HEK293 (cell line): ENCODE results near the gene EIF2AK2.

Source experiments
- CTCF ChIA-PET: fragments of 350-600 bp; formaldehyde crosslinking; extraction: SDS; loops from one replicate; lab custom pipeline; 2021; ENCODE audit warnings: antibody characterized with exemption; lab: Yijun Ruan, JAX
- POLR2A ChIA-PET: fragments of 300-600 bp; formaldehyde crosslinking; extraction: SDS; loops from one replicate; lab custom pipeline; 2020; ENCODE audit warnings: antibody characterized with exemption, inconsistent platforms; lab: Yijun Ruan, JAX
- H3K27ac ChIP-seq: fragments of 200-500 bp; sonication (Bioruptor generic); 2 replicates; pipeline ENCODE4 v1.5.1; 2014; ENCODE audit warnings: low read depth, low read length, control low read depth, inconsistent platforms; ENCODE audit errors: extremely low read depth
- H3K36me3 ChIP-seq, 2 experiments: fragments of 200-500 bp in 1 of 2; sonication (Bioruptor generic) in 1 of 2; 1 replicate in 1 of 2; 2 replicates in 1 of 2; pipeline ENCODE4 v1.5.1; 2014 to 2017; ENCODE audit warnings: inconsistent platforms in 2 of 2, low read length in 2 of 2; ENCODE audit not compliant: control insufficient read depth in 2 of 2, insufficient read depth in 1 of 2
- H3K4me1 ChIP-seq: fragments of 200-500 bp; sonication (Bioruptor generic); 2 replicates; pipeline ENCODE4 v1.5.1; 2014; ENCODE audit warnings: mild to moderate bottlenecking, low read length, inconsistent platforms; ENCODE audit not compliant: control insufficient read depth, insufficient read depth
- H3K4me3 ChIP-seq: 2 replicates; pipeline ENCODE4 v1.5.1; 2011; ENCODE audit warnings: low read depth, mild to moderate bottlenecking, control low read depth, low read length, moderate library complexity
- H3K9me3 ChIP-seq: fragments of 200-500 bp; sonication (Bioruptor generic); 2 replicates; pipeline ENCODE4 v1.5.1; 2014; ENCODE audit warnings: low read depth, low read length, inconsistent platforms; ENCODE audit not compliant: control insufficient read depth, insufficient read depth
- HOXC10 ChIP-seq: sonication (generic); formaldehyde crosslinking; IDR thresholded peaks from 2 replicates; pipeline ENCODE4 v1.8.1; 2023; ENCODE audit warnings: mild to moderate bottlenecking, missing genetic modification reagents
- KLF9 ChIP-seq: fragments of 450-650 bp; formaldehyde crosslinking; IDR thresholded peaks from 2 replicates; pipeline ENCODE4 v1.5.1; 2016; ENCODE audit warnings: missing biosample characterization, missing genetic modification characterization, low read depth
- MYNN ChIP-seq: fragments of 450-650 bp; formaldehyde crosslinking; IDR thresholded peaks from 2 replicates; pipeline ENCODE4 v1.5.1; 2016; ENCODE audit warnings: missing biosample characterization, missing genetic modification characterization, borderline replicate concordance
- PRDM2 ChIP-seq: fragments of 450-650 bp; formaldehyde crosslinking; IDR thresholded peaks from 2 replicates; pipeline ENCODE4 v1.5.1; 2016; ENCODE audit warnings: missing biosample characterization, missing genetic modification characterization, borderline replicate concordance
- REPIN1 ChIP-seq: fragments of 450-650 bp; formaldehyde crosslinking; IDR thresholded peaks from 2 replicates; pipeline ENCODE4 v1.5.1; 2017; ENCODE audit warnings: missing biosample characterization, missing genetic modification characterization, low read depth
- REST ChIP-seq: fragments of 450-650 bp; formaldehyde crosslinking; IDR thresholded peaks from 2 replicates; pipeline ENCODE4 v1.5.1; 2016; ENCODE audit warnings: missing biosample characterization, missing genetic modification characterization
- SCRT1 ChIP-seq: fragments of 450-650 bp; formaldehyde crosslinking; IDR thresholded peaks from 2 replicates; pipeline ENCODE4 v1.5.1; 2016; ENCODE audit warnings: missing biosample characterization, missing genetic modification characterization, borderline replicate concordance
- ZBTB21 ChIP-seq: fragments of 450-650 bp; formaldehyde crosslinking; IDR thresholded peaks from 2 replicates; pipeline ENCODE4 v1.5.1; 2017; ENCODE audit warnings: missing biosample characterization, missing genetic modification characterization
- ZBTB26 ChIP-seq: fragments of 450-650 bp; formaldehyde crosslinking; optimal IDR thresholded peaks from 2 replicates; pipeline ENCODE3; 2016; ENCODE audit warnings: missing biosample characterization, mild to moderate bottlenecking, missing genetic modification characterization
- ZBTB8A ChIP-seq: fragments of 450-650 bp; formaldehyde crosslinking; IDR thresholded peaks from 2 replicates; pipeline ENCODE4 v1.5.1; 2016; ENCODE audit warnings: missing biosample characterization, missing genetic modification characterization
- ZFP3 ChIP-seq: fragments of 450-650 bp; formaldehyde crosslinking; IDR thresholded peaks from 2 replicates; pipeline ENCODE4 v1.5.1; 2016; ENCODE audit warnings: low read depth, missing biosample characterization, missing genetic modification characterization
- ZNF18 ChIP-seq: fragments of 450-650 bp; formaldehyde crosslinking; IDR thresholded peaks from 2 replicates; pipeline ENCODE4 v1.5.1; 2016; ENCODE audit warnings: missing biosample characterization, missing genetic modification characterization
- ZNF211 ChIP-seq: fragments of 450-650 bp; formaldehyde crosslinking; IDR thresholded peaks from 2 replicates; pipeline ENCODE4 v1.5.1; 2016; ENCODE audit warnings: low read depth, missing biosample characterization, missing genetic modification characterization
- ZNF423 ChIP-seq: fragments of 450-650 bp; formaldehyde crosslinking; IDR thresholded peaks from 2 replicates; pipeline ENCODE4 v1.5.1; 2016; ENCODE audit warnings: missing biosample characterization, missing genetic modification characterization
- ZNF658 ChIP-seq: fragments of 450-650 bp; formaldehyde crosslinking; IDR thresholded peaks from 2 replicates; pipeline ENCODE4; 2016; ENCODE audit warnings: missing biosample characterization, missing genetic modification characterization
- ZNF792 ChIP-seq: fragments of 450-650 bp; formaldehyde crosslinking; IDR thresholded peaks from 2 replicates; pipeline ENCODE4 v1.5.1; 2016; ENCODE audit warnings: missing biosample characterization, missing genetic modification characterization
- ZSCAN23 ChIP-seq: fragments of 450-650 bp; formaldehyde crosslinking; IDR thresholded peaks from 2 replicates; pipeline ENCODE4 v1.5.1; 2016; ENCODE audit warnings: missing biosample characterization, missing genetic modification characterization
- ZSCAN5A ChIP-seq: fragments of 450-650 bp; formaldehyde crosslinking; IDR thresholded peaks from 2 replicates; pipeline ENCODE4 v1.5.1; 2016; ENCODE audit warnings: missing biosample characterization, missing genetic modification characterization
- TF ChIP-seq, protein P1 (sequence below): fragments of 450-650 bp; formaldehyde crosslinking; IDR thresholded peaks from 2 replicates; pipeline ENCODE4 v1.5.1; 2016; ENCODE audit warnings: missing biosample characterization, missing genetic modification characterization
- TF ChIP-seq, protein P2 (sequence below): fragments of 450-650 bp; formaldehyde crosslinking; IDR thresholded peaks from 2 replicates; pipeline ENCODE4 v1.5.1; 2017; ENCODE audit warnings: missing biosample characterization, missing genetic modification characterization

The EIF2AK2 gene

DNA sequence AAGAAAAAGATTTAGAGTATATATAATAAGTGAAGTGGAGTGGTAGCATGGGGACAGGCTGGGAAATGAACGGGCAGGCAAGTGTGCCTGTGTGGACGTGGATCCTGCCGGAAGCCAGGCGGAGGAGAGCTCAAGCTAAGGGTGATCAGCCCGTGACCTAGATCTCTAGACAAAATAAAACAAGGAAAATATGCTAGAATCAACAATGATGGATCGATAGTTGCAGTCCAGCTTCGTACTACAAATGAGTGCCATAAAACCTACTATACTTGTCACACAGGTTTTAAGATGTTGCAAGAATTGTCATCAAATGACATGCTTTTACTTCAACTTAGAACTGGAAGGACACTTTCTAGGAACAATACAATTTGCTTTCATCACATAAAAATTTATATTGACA lies 8.5 kb downstream of the EIF2AK2 start:
- no peak overlapping the region for H3K4me3 ChIP-seq
- TF ChIP-seq HOXC10 (CRISPR knock-in tag) (no peak), ZNF423 (tag by site-specific recombination) (no peak), ZSCAN23 (no peak), ZNF18 (tag by site-specific recombination) (no peak), ZNF211 (tag by site-specific recombination) (no peak), REST (no peak), SCRT1 (tag by site-specific recombination) (no peak), ZBTB26 (tag by site-specific recombination) (no peak), MYNN (tag by site-specific recombination) (no peak), ZNF658 (tag by site-specific recombination) (no peak), ZFP3 (tag by site-specific recombination) (no peak)
- TF ChIP-seq, protein P1, sequence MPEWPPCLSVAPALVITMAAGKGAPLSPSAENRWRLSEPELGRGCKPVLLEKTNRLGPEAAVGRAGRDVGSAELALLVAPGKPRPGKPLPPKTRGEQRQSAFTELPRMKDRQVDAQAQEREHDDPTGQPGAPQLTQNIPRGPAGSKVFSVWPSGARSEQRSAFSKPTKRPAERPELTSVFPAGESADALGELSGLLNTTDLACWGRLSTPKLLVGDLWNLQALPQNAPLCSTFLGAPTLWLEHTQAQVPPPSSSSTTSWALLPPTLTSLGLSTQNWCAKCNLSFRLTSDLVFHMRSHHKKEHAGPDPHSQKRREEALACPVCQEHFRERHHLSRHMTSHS: no peak
- no peaks in the 10 kb centered on the region for H3K9me3 ChIP-seq
- peaks cover 37 to 52% of the 10 kb centered on the region in 2 experiments for H3K36me3 ChIP-seq
- POLR2A ChIA-PET: no interaction called here
- H3K4me1 ChIP-seq: peaks cover 9% of the 10 kb centered on the region
- CTCF ChIA-PET: interaction anchor here (1.0 kb wide), 1 partner anchor 19 kb away, joined by 6 read pairs; no protein-coding TSS in a partner anchor
- no peak overlapping the region for H3K27ac ChIP-seq

- Histone ChIP-seq H3K27ac (no peak overlapping the region), H3K4me3 (no peak overlapping the region), H3K4me1 (peaks cover 9% of the 10 kb centered on the region), H3K9me3 (no peaks in the 10 kb centered on the region), H3K36me3 (peaks cover 54 to 66% of the 10 kb centered on the region in 2 experiments)
- ChIA-PET POLR2A (no interaction called here), CTCF (no interaction called here)
- TF ChIP-seq, protein P2, sequence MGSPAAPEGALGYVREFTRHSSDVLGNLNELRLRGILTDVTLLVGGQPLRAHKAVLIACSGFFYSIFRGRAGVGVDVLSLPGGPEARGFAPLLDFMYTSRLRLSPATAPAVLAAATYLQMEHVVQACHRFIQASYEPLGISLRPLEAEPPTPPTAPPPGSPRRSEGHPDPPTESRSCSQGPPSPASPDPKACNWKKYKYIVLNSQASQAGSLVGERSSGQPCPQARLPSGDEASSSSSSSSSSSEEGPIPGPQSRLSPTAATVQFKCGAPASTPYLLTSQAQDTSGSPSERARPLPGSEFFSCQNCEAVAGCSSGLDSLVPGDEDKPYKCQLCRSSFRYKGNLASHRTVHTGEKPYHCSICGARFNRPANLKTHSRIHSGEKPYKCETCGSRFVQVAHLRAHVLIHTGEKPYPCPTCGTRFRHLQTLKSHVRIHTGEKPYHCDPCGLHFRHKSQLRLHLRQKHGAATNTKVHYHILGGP (tag by site-specific recombination): no peak
- TF ChIP-seq KLF9 (tag by site-specific recombination) (no peak), ZNF792 (tag by site-specific recombination) (no peak), ZSCAN5A (no peak), PRDM2 (no peak), ZBTB21 (tag by site-specific recombination) (no peak), REPIN1 (tag by site-specific recombination) (no peak), ZBTB8A (tag by site-specific recombination) (no peak)
Observed at GRCh38 chr2:37146062-37146461, 10.7 kb downstream of the EIF2AK2 start.
